ENCODE data around the gene LLGL2. TPM values are rescaled to one million over a fixed set of nuclear protein-coding genes. Genes with fewer than 3 reads are reported as not detected.

Gene LLGL2
- total RNA-seq, 2 experiments from 2014 or later = 12.6 to 21.6 TPM

DNA sequence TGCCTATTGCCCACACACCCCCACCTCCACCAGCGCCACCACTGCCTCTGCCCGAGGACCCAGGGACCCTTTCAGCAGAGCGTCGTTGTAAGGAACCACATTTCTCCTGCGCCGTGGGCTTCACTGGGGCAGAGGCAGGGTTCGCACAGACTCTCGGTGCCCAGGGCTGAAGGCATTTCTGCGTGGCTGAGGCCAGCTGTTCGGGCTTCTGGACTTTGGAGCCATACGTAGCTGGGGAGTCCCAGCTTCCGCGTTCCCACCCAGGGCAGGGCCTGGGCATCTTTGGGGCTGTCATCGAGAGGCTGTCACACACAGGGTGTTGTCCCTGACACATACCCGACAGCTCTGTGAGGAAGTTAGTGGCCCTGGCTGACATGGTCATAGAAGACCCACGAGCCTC, 91.7 kb downstream of the LLGL2 start:
- POLR2A ChIA-PET = interaction anchor here (1.0 kb wide), 1 partner anchor 163 kb away, joined by 4 read pairs; a partner anchor contains a TSS
- no peak for TF ChIP-seq EZH2phosphoT487 (IDR thresholded peaks at IDR 0.05; ENCODE audit: borderline replicate concordance, low read depth, low read length)
- TF ChIP-seq, protein P1, sequence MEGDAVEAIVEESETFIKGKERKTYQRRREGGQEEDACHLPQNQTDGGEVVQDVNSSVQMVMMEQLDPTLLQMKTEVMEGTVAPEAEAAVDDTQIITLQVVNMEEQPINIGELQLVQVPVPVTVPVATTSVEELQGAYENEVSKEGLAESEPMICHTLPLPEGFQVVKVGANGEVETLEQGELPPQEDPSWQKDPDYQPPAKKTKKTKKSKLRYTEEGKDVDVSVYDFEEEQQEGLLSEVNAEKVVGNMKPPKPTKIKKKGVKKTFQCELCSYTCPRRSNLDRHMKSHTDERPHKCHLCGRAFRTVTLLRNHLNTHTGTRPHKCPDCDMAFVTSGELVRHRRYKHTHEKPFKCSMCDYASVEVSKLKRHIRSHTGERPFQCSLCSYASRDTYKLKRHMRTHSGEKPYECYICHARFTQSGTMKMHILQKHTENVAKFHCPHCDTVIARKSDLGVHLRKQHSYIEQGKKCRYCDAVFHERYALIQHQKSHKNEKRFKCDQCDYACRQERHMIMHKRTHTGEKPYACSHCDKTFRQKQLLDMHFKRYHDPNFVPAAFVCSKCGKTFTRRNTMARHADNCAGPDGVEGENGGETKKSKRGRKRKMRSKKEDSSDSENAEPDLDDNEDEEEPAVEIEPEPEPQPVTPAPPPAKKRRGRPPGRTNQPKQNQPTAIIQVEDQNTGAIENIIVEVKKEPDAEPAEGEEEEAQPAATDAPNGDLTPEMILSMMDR (conservative IDR thresholded peaks at IDR 0.05; ENCODE audit: low read length) = no peak
- Histone ChIP-seq H3K4me2 (ENCODE audit: low read length) (no peak overlapping the region), H4K20me1 (ENCODE audit: insufficient read depth, low read length) (no peaks in the 10 kb centered on the region), H3K36me3 (ENCODE audit: insufficient read depth, low read length) (no peaks in the 10 kb centered on the region), H2AFZ (ENCODE audit: low read length) (no peak overlapping the region), H3K9me3 (ENCODE audit: low read length) (no peaks in the 10 kb centered on the region), H3K27ac (ENCODE audit: low read depth, low read length, poor library complexity, severe bottlenecking) (no peak overlapping the region), H3K4me1 (ENCODE audit: insufficient read depth, low read length, poor library complexity, severe bottlenecking) (no peaks in the 10 kb centered on the region), H3K79me2 (ENCODE audit: insufficient read depth, low read depth, low read length) (no peaks in the 10 kb centered on the region), H3K4me3 (ENCODE audit: low read depth, low read length, poor library complexity, severe bottlenecking) (no peak overlapping the region), H3K9me2 (ENCODE audit: insufficient read depth, low read length) (no peaks in the 10 kb centered on the region)
- intact Hi-C loops (cut with micrococcal nuclease; ENCODE audit: unreplicated experiment) = no loop called here
- CTCF ChIA-PET (ENCODE audit: unreplicated experiment) = interaction anchor here (0.6 to 1.0 kb wide), 2 partner anchors 130 to 145 kb away, joined by 5 to 16 read pairs; no protein-coding TSS in a partner anchor
- no peak for DNase-seq (ENCODE audit: low spot score)
- BruUV-seq (replicated peaks) = no TSS peak

DNA sequence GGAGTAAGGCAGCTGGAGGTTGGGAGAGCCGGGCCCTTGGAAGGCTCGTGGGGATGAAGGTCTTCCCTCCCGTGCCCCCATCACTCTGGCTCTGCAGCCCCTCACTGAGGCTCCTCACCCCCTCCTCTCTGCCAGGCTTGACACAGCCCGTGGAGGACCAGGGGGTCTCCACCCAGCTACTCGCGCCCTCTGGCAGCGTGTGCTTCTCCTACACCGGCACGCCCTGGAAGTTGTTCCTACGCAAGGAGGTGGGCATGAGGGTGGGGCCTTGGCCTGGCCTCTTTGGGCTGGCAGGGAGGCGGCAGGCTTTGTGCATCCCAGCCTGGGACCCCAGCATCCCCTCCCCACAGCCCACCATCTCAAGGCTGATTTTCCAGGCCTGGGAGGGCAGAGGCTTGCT, 92.2 kb downstream of the LLGL2 start:
- Histone ChIP-seq H4K20me1 (ENCODE audit: insufficient read depth, low read length) (no peaks in the 10 kb centered on the region), H3K9me3 (ENCODE audit: low read length) (no peaks in the 10 kb centered on the region), H3K36me3 (ENCODE audit: insufficient read depth, low read length) (no peaks in the 10 kb centered on the region), H3K4me1 (ENCODE audit: insufficient read depth, low read length, poor library complexity, severe bottlenecking) (no peaks in the 10 kb centered on the region), H3K4me2 (ENCODE audit: low read length) (no peak overlapping the region), H3K27ac (ENCODE audit: low read depth, low read length, poor library complexity, severe bottlenecking) (no peak overlapping the region), H3K4me3 (ENCODE audit: low read depth, low read length, poor library complexity, severe bottlenecking) (no peak overlapping the region), H3K79me2 (ENCODE audit: insufficient read depth, low read depth, low read length) (no peaks in the 10 kb centered on the region), H3K9me2 (ENCODE audit: insufficient read depth, low read length) (no peaks in the 10 kb centered on the region), H2AFZ (ENCODE audit: low read length) (no peak overlapping the region)
- TF ChIP-seq, protein P1 (conservative IDR thresholded peaks at IDR 0.05; ENCODE audit: low read length) = no peak
- TF ChIP-seq EZH2phosphoT487 (IDR thresholded peaks at IDR 0.05; ENCODE audit: borderline replicate concordance, low read depth, low read length) = no peak
- BruUV-seq (replicated peaks) = no TSS peak
- ChIA-PET CTCF (ENCODE audit: unreplicated experiment) (interaction anchor here (1.0 kb wide), 1 partner anchor 130 kb away, joined by 5 read pairs; no protein-coding TSS in a partner anchor), POLR2A (no interaction called here)
- DNase-seq (ENCODE audit: low spot score) = no peak
- intact Hi-C loops (cut with micrococcal nuclease; ENCODE audit: unreplicated experiment) = no loop called here
